ENCODE measurements around the gene LILRA1. TPM values are rescaled to one million over a fixed set of nuclear protein-coding genes. Genes with fewer than 3 reads are reported as not detected.
"Not testable (repeated sequence)": the region's sequence is repeated elsewhere in the genome, so short reads cannot be mapped to it uniquely, and the experiment has no call there.

Gene LILRA1
- total and polyA plus RNA-seq, 10 of the 15 experiments (the other 5 are each of a cell fraction or from before 2014, with no cell fraction given), result 0.04 TPM; not detected in 9

GRCh38 chr19:54587026-54587425, 6.4 kb upstream of the LILRA1 start (continued):
- TF ChIP-seq ESRRA (IDR thresholded peaks at IDR 0.05; ENCODE audit: low read length) (no peak), PAX8 (IDR thresholded peaks at IDR 0.05) (no peak), BACH1 (IDR thresholded peaks at IDR 0.05; ENCODE audit: borderline replicate concordance) (no peak)

- RAD21 ChIA-PET (ENCODE audit: unreplicated experiment); CTCF ChIA-PET; H3K9me3 ChIP-seq (replicated peaks; ENCODE audit: control insufficient read depth, insufficient read depth, low read length); H3K27me3 ChIP-seq (replicated peaks in 1 of 2; ENCODE audit: control insufficient read depth in 2 of 2, insufficient read depth in 2 of 2, low read length in 1 of 2); H3K4me2 ChIP-seq (ENCODE audit: control insufficient read depth, insufficient read depth); H3K79me2 ChIP-seq (ENCODE audit: control insufficient read depth, insufficient read depth, low read length); H3K27ac ChIP-seq (ENCODE audit: control insufficient read depth, insufficient read depth); BruUV-seq (replicated peaks); DNase-seq (ENCODE audit: low read depth, low spot score); POLR2A ChIA-PET; H3K4me3 ChIP-seq; H3K36me3 ChIP-seq (ENCODE audit: control insufficient read depth in 2 of 2, insufficient read depth in 2 of 2, low read length in 1 of 2); H2AFZ ChIP-seq (ENCODE audit: control insufficient read depth, low read depth, low read length); H4K20me1 ChIP-seq (ENCODE audit: control insufficient read depth, insufficient read depth); intact Hi-C loops (cut with micrococcal nuclease; ENCODE audit: unreplicated experiment); H3K9ac ChIP-seq (ENCODE audit: control insufficient read depth, insufficient read depth, low read length); FAIRE-seq; in situ Hi-C loops (cut with MboI); SMC1A ChIA-PET (ENCODE audit: uncharacterized antibody, unreplicated experiment); ATAC-seq; H3K4me1 ChIP-seq (ENCODE audit: control insufficient read depth, insufficient read depth, low read length): not testable (repeated sequence)
- WGBS (ENCODE audit: insufficient coverage, insufficient replicate concordance, low lambda C conversion rate, missing lambda C conversion rate), result 33% methylated on average over 9 of the region's 9 CpGs
These were observed 647 bp downstream of the LILRA1 start for GRCh38 chr19:54593931-54594626.

GRCh38 chr19:54594737-54595136, 1.3 kb downstream of the LILRA1 start:
- ChIA-PET CTCF (no interaction called here), RAD21 (ENCODE audit: unreplicated experiment) (interaction anchor here (0.6 kb wide), 1 partner anchor 25 kb away, joined by 3 read pairs; no protein-coding TSS in a partner anchor), SMC1A (ENCODE audit: uncharacterized antibody, unreplicated experiment) (interaction anchor here (1.2 kb wide), 1 partner anchor 45 kb away, joined by 3 read pairs; no protein-coding TSS in a partner anchor), POLR2A (no interaction called here)
- WGBS (ENCODE audit: insufficient coverage, insufficient replicate concordance, low lambda C conversion rate, missing lambda C conversion rate), result 65% methylated on average over 5 of the region's 5 CpGs
- H4K20me1 ChIP-seq (ENCODE audit: control insufficient read depth, insufficient read depth), result no peaks in the 10 kb centered on the region
- FAIRE-seq (no peak), ATAC-seq (no peak), DNase-seq (ENCODE audit: low read depth, low spot score) (no peak)
- peaks cover 0 to 5% of the 10 kb centered on the region in 2 experiments; a peak in 3 of 4 replicates for H3K27me3 ChIP-seq (replicated peaks in 1 of 2; ENCODE audit: control insufficient read depth in 2 of 2, insufficient read depth in 2 of 2, low read length in 1 of 2)
- H3K4me2 ChIP-seq (ENCODE audit: control insufficient read depth, insufficient read depth), result no peak overlapping the region
- H3K4me3 ChIP-seq, result no peak overlapping the region
- H3K79me2 ChIP-seq (ENCODE audit: control insufficient read depth, insufficient read depth, low read length), result no peaks in the 10 kb centered on the region
- in situ Hi-C loops (cut with MboI), result no loop called here
- intact Hi-C loops (cut with micrococcal nuclease; ENCODE audit: unreplicated experiment), result no loop called here
- no peak overlapping the region for H3K27ac ChIP-seq (ENCODE audit: control insufficient read depth, insufficient read depth)
- peaks cover 7% of the 10 kb centered on the region for H3K4me1 ChIP-seq (ENCODE audit: control insufficient read depth, insufficient read depth, low read length)
- no peaks in the 10 kb centered on the region; the same call in 2 of the 3 replicates for H3K9me3 ChIP-seq (replicated peaks; ENCODE audit: control insufficient read depth, insufficient read depth, low read length)
- H3K36me3 ChIP-seq (ENCODE audit: control insufficient read depth in 2 of 2, insufficient read depth in 2 of 2, low read length in 1 of 2), result no peaks in the 10 kb centered on the region
- H2AFZ ChIP-seq (ENCODE audit: control insufficient read depth, low read depth, low read length), result no peak overlapping the region
- H3K9ac ChIP-seq (ENCODE audit: control insufficient read depth, insufficient read depth, low read length), result no peak overlapping the region
- BruUV-seq (replicated peaks), result no TSS peak
- TF ChIP-seq CUX1 (IDR thresholded peaks at IDR 0.05; ENCODE audit: insufficient replicate concordance, low read depth, low read length) (no peak), SREBF2 (IDR thresholded peaks at IDR 0.05; ENCODE audit: low read length) (no peak), NFYA (IDR thresholded peaks at IDR 0.05; ENCODE audit: borderline replicate concordance, low read depth, low read length) (no peak), PAX8 (IDR thresholded peaks at IDR 0.05) (no peak), MEF2B (IDR thresholded peaks at IDR 0.05; ENCODE audit: partially characterized antibody, poor library complexity, severe bottlenecking) (no peak), PBX3 (IDR thresholded peaks at IDR 0.05; ENCODE audit: insufficient replicate concordance, low read depth, low read length) (no peak)

Data from GM12878 (cell line).